Cardiac septum (tissue), 1 donor: ENCODE data around the gene SNX32. TPM values are rescaled to one million over a fixed set of nuclear protein-coding genes. Genes with fewer than 3 reads are reported as not detected.

ENCODE experiments used
- DNase-seq: peaks from one replicate; pipeline ENCODE4 v3.0.0-alpha.2; 2020; ENCODE audit warnings: low spot score
- intact Hi-C: fragments of 100-400 bp; cut with DNase I; formaldehyde crosslinking; loops from one replicate; pipeline ENCODE4 v1.14.0; 2022
- total RNA-seq: library from RNA; stranded (reverse); fragmentation: NEBNext Ultra II Directional; extraction: Animal tissue kit (Norgen Biotek cat#: 25700); gene quantifications from one replicate; pipeline ENCODE4 v1.2.1, GENCODE V29; 2021
- donor health status: DM: no; HTN: no; CAD: no.

The SNX32 gene
- total RNA-seq, 1 donor from 2014 or later, result 0.54 TPM

- no peak for DNase-seq
- intact Hi-C loops, result no loop called here
Measured at GRCh38 chr11:65861533-65862183, 27.9 kb downstream of the SNX32 start.

- intact Hi-C loops, result no loop called here
- DNase-seq, result no peak
Measured at GRCh38 chr11:65862191-65862735, 28.5 kb downstream of the SNX32 start.

- DNase-seq, result no peak
- intact Hi-C loops, result no loop called here
Measured at GRCh38 chr11:65862941-65863888, 29.5 kb downstream of the SNX32 start.

- DNase-seq, result no peak
- intact Hi-C loops, result no loop called here
Measured at GRCh38 chr11:65863889-65864705, 30.3 kb downstream of the SNX32 start.

GRCh38 chr11:65864706-65865471 lies 31.1 kb downstream of the SNX32 start:
- no peak for DNase-seq
- intact Hi-C loops, result no loop called here

GRCh38 chr11:65865550-65866172 lies 31.9 kb downstream of the SNX32 start:
- intact Hi-C loops, result no loop called here
- no peak for DNase-seq

GRCh38 chr11:65866509-65867283 lies 32.9 kb downstream of the SNX32 start:
- no peak for DNase-seq
- intact Hi-C loops, result no loop called here

- no peak for DNase-seq
- intact Hi-C loops, result no loop called here
Measured at GRCh38 chr11:65867284-65868071, 33.7 kb downstream of the SNX32 start.

GRCh38 chr11:65868076-65868667 lies 34.4 kb downstream of the SNX32 start:
- intact Hi-C loops, result no loop called here
- no peak for DNase-seq

GRCh38 chr11:65868907-65869306 lies 35.1 kb downstream of the SNX32 start:
- intact Hi-C loops, result no loop called here

GRCh38 chr11:65869643-65870306 lies 36.0 kb downstream of the SNX32 start:
- intact Hi-C loops, result no loop called here
- DNase-seq, result no peak

More at GRCh38 chr11:65868907-65869306, 35.1 kb downstream of the SNX32 start:
- DNase-seq, result no peak

GRCh38 chr11:65870307-65870658 lies 36.5 kb downstream of the SNX32 start:
- intact Hi-C loops, result no loop called here
- no peak for DNase-seq

- intact Hi-C loops, result no loop called here
Measured at GRCh38 chr11:65870706-65871681, 37.2 kb downstream of the SNX32 start.

GRCh38 chr11:65871811-65872548 lies 38.2 kb downstream of the SNX32 start:
- DNase-seq, result no peak

More at GRCh38 chr11:65870706-65871681, 37.2 kb downstream of the SNX32 start:
- DNase-seq, result no peak

More at GRCh38 chr11:65871811-65872548, 38.2 kb downstream of the SNX32 start:
- intact Hi-C loops, result loop anchor here (2.0 kb wide), 1 partner anchor 17 kb away; the partner anchor contains the start of gene FIBP
